Subcutaneous abdominal adipose tissue (tissue), 5 donors: ENCODE results near the gene SCMH1.

Experiments
- H3K27ac ChIP-seq: one replicate; pipeline ENCODE4 v1.7.0; 2013; ENCODE audit warnings: low read depth, mild to moderate bottlenecking, inconsistent platforms, low read length, moderate library complexity
- H3K27me3 ChIP-seq, 5 donors: one replicate each; pipeline ENCODE4 v1.7.0; 2013; ENCODE audit warnings: low read length in 5 of 5, inconsistent platforms in 1 of 5; ENCODE audit not compliant: control insufficient read depth in 5 of 5, insufficient read depth in 4 of 5
- H3K36me3 ChIP-seq, 5 donors: one replicate each; pipeline ENCODE4 v1.7.0; 2013; ENCODE audit warnings: low read length in 5 of 5; ENCODE audit not compliant: control insufficient read depth in 5 of 5, insufficient read depth in 5 of 5
- H3K4me1 ChIP-seq, 5 donors: one replicate each; pipeline ENCODE4 v1.7.0; 2013; ENCODE audit warnings: low read length in 5 of 5, mild to moderate bottlenecking in 3 of 5, moderate library complexity in 1 of 5; ENCODE audit not compliant: control insufficient read depth in 5 of 5, insufficient read depth in 5 of 5
- H3K4me3 ChIP-seq, 5 donors: one replicate each; pipeline ENCODE4 v1.7.0; 2013; ENCODE audit warnings: low read length in 5 of 5, low read depth in 1 of 5
- H3K9ac ChIP-seq, 5 donors: one replicate each; pipeline ENCODE4 v1.7.0; 2013; ENCODE audit warnings: low read length in 5 of 5, mild to moderate bottlenecking in 4 of 5, moderate library complexity in 3 of 5
- H3K9me3 ChIP-seq, 5 donors: one replicate each; pipeline ENCODE4 v1.7.0; 2013; ENCODE audit warnings: low read length in 5 of 5; ENCODE audit not compliant: control insufficient read depth in 5 of 5
- donor health status: healthy.
- donor health status: healthy.
- donor health status: healthy.
- donor health status: healthy.
- donor health status: healthy.

SCMH1 gene

DNA sequence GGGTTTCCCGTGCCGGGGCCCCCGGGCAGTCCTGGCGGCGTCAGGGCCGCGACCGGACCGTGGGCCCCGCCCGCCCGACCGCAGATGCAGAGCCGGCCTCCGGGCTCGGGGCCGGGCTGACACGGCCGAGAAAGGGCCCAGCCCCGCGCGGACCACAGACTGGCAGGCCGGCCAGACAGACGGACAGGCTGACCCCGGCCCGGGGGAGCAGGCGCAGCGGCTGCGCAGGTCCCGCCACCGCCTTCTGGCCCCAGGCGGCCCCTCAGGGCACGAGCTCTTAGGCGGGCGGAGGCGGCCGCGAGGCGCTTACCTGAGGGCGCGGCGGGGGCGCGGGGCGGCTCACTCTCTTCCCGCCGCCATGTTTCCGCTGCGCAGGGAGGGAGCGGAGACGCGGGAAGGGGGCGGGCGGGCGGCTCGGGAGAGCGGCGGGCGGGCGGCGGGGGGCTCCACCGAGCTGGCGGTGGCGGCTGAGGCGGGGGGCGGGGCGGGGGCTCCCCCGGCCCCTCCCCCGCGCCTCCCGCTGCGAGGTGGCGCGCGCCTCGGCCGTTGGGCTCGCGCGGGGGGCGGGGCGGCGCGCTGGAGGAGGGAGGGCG is at the start of gene SCMH1:
Gene SCMH1, minus strand, starts transcription at position 558 of the 593 bp plus-strand sequence. CDS start 56,173 bp downstream, outside the sequence.
- Histone ChIP-seq H3K9ac (peak within 1 kb of the TSS; percentile 17 to 86 (median 82)), H3K27ac (peak within 1 kb of the TSS; percentile 73), H3K27me3 (no peaks in the 10 kb centered on the region), H3K9me3 (no peaks in the 10 kb centered on the region), H3K36me3 (no peaks in the 10 kb centered on the region), H3K4me3 (peak within 1 kb of the TSS; percentile 63 to 78 (median 71)), H3K4me1 (peaks cover 0 to 30% (median 22%) of the 10 kb centered on the region in 5 donors)

DNA sequence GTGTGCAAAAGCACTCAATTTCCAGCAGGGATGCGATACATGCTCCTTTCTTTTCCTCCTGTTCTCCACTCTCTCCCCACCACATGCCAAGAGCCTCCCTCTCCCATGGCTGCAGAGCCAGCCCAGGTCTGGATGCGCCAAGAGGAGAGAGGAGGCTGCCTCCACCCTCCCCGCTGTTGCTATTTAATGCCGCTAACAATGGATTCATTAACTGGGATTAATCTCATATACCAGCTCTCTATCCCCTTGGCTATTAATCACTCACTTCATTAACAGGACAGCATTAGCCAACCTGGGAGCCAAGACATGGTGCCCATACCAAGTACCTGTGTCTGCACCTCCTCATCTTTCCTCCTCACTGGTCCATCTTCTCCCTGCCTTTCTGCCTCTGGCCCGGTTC is 49.1 kb upstream of the SCMH1 start:
- H3K9me3 ChIP-seq: no peaks in the 10 kb centered on the region
- peaks cover 0 to 29% (median 13%) of the 10 kb centered on the region in 5 donors for H3K27me3 ChIP-seq
- H3K36me3 ChIP-seq: no peaks in the 10 kb centered on the region
- no peak overlapping the region for H3K9ac ChIP-seq
- H3K4me3 ChIP-seq: no peak overlapping the region
- no peak overlapping the region for H3K27ac ChIP-seq
- H3K4me1 ChIP-seq: no peaks in the 10 kb centered on the region

DNA sequence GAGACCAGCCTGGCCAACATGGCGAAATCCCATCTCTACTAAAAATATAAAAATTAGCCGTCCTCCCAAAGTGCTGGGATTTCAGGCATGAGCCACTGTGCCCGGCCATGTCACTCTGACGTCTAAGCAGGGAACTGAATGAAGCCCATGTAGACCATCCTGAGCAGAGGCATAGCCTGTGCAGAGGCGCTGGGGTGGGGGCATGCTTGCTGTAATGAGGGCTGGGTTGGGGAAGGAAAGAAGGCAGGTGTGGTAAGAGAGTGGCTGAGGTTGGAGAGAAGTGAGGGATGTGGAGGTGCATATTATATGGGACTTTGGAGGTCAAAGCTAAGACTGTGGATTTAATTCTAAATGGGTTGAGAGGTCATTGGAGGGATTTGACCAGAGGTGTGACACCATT is 47.1 kb upstream of the SCMH1 start:
- Histone ChIP-seq H3K36me3 (no peaks in the 10 kb centered on the region), H3K4me3 (no peak overlapping the region), H3K27me3 (peaks cover 0 to 32% (median 17%) of the 10 kb centered on the region in 5 donors), H3K9ac (no peak overlapping the region), H3K27ac (no peak overlapping the region), H3K9me3 (no peaks in the 10 kb centered on the region), H3K4me1 (peaks cover 0 to 2% (median 0%) of the 10 kb centered on the region in 5 donors)

DNA sequence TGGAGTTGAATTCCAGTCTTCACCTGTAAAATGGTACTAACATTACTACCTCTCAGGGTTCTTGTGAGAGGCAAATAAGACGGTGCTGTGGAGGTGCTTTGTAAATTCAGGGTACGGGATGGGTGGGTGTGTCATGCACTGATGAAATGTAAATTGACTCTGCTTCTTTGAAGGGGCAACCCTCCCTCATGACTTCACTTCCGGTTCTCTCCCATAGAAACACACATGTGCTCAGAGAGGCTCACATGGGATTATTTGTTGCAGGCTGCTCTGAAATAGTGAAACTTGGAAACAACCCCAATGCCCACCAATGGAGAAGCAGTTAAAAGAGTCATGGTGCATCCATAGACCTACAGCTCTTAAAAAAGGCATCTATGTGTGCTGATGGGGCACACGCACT is 44.9 kb upstream of the SCMH1 start:
- H3K27ac ChIP-seq: no peak overlapping the region
- H3K36me3 ChIP-seq: no peaks in the 10 kb centered on the region
- H3K4me1 ChIP-seq: peaks cover 0 to 2% (median 0%) of the 10 kb centered on the region in 5 donors
- no peak overlapping the region for H3K4me3 ChIP-seq
- no peaks in the 10 kb centered on the region for H3K9me3 ChIP-seq
- peaks cover 0 to 42% (median 22%) of the 10 kb centered on the region in 5 donors for H3K27me3 ChIP-seq
- H3K9ac ChIP-seq: no peak overlapping the region

DNA sequence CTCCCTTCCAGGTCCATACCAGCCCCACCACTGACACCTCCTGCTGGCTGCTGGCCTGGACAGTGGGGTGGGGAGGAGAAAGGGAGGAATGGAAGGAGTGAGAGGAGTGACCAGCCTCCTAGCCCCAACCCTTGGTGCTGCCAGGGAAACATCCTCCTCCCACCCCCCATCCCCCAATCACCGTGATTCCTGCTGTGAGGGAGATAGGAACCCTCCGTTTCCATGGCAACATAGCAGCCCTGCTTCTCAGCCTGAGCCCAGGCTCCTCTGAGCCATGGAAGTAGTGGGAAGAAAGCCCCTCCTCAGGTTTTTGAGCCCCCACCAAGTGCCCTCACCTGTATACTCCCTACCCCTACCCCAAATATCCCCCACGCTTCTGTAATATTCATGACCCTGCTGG is 44.4 kb upstream of the SCMH1 start:
- H3K4me1 ChIP-seq: peaks cover 0 to 2% (median 0%) of the 10 kb centered on the region in 5 donors
- peaks cover 0 to 42% (median 22%) of the 10 kb centered on the region in 5 donors for H3K27me3 ChIP-seq
- no peak overlapping the region for H3K4me3 ChIP-seq
- no peak overlapping the region for H3K27ac ChIP-seq
- no peaks in the 10 kb centered on the region for H3K9me3 ChIP-seq
- H3K9ac ChIP-seq: no peak overlapping the region
- H3K36me3 ChIP-seq: no peaks in the 10 kb centered on the region

DNA sequence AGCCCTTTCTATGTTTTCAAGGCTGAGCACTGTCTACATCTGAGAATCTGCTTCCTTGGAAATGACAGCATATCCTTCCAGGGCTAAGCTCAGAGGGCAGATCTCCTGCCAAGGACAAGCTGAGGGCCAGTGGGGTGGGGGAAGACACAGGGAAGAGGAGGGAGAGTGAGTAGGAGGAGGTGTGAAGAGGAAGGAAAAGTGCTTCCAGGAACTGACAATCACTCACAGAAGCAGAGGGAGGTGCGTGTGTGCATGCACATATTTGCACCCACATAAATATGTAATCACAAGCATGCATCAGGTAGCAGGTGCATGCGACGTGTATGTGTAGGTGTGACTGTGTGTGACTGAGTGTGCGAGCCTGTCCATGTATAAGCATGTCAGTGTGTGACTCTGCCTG is 43.7 kb upstream of the SCMH1 start:
- peaks cover 0 to 42% (median 17%) of the 10 kb centered on the region in 5 donors for H3K27me3 ChIP-seq
- no peaks in the 10 kb centered on the region for H3K36me3 ChIP-seq
- H3K9ac ChIP-seq: no peak overlapping the region
- peaks cover 0 to 2% (median 0%) of the 10 kb centered on the region in 5 donors for H3K4me1 ChIP-seq
- no peaks in the 10 kb centered on the region for H3K9me3 ChIP-seq
- H3K27ac ChIP-seq: no peak overlapping the region
- H3K4me3 ChIP-seq: no peak overlapping the region

DNA sequence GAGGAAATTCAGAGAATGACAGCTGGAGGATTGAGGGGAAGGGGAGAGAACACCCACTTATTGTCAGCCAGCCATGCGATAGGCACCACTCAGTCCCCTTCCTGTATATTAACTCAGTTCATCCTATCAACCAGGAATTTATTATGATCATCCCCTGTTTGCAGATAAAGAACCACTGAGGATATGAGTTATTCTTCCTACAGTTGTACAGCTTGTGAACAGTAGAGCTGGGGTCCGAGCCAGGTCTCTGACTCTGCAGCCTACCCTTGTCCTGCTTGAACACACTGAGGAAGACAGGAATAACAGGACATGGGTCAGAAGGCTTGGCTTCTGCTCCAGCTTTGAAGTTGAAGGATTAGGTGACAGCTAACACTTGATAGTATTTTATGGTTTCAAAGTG is 42.0 kb upstream of the SCMH1 start:
- Histone ChIP-seq H3K9ac (no peak overlapping the region), H3K27ac (no peak overlapping the region), H3K4me1 (peaks cover 0 to 2% (median 0%) of the 10 kb centered on the region in 5 donors), H3K36me3 (no peaks in the 10 kb centered on the region), H3K9me3 (no peaks in the 10 kb centered on the region), H3K4me3 (no peak overlapping the region), H3K27me3 (peaks cover 0 to 37% (median 17%) of the 10 kb centered on the region in 5 donors)

DNA sequence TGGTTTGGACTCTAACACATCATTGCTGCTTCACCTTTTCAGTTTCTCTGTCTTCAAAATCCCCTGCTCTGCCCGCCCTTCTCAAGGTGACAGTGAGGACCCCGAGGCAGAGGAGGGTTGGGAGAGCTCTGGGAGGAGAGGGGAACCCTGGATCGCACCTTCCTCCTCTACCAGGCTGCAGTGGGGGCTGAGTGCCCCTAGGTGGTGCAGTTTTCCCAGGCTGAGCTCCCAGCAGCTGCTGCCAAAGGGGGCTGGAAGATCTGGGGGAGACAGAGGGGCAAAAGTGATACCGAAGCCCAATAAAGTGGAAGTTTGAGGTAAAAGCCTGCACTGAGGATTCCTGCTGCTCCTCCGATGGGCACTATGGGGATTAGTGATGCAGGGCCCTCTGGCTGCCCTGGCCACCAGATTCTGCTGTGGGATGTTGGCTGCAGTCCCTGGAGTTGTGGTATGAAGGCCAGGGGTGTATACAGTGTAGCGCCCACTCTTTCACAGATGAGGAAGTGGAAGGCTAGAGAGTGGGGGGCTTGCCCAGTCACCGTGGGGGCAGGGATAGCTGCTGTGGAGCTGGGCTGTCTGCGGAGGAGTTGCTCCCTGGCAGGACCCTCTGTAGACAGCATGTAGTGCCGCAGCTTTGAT is 40.7 kb upstream of the SCMH1 start:
- Histone ChIP-seq H3K4me3 (no peak overlapping the region), H3K27ac (no peak overlapping the region), H3K9ac (no peak overlapping the region), H3K4me1 (peaks cover 0 to 5% (median 2%) of the 10 kb centered on the region in 5 donors), H3K9me3 (no peaks in the 10 kb centered on the region), H3K27me3 (peaks cover 0 to 37% (median 18%) of the 10 kb centered on the region in 5 donors), H3K36me3 (no peaks in the 10 kb centered on the region)

DNA sequence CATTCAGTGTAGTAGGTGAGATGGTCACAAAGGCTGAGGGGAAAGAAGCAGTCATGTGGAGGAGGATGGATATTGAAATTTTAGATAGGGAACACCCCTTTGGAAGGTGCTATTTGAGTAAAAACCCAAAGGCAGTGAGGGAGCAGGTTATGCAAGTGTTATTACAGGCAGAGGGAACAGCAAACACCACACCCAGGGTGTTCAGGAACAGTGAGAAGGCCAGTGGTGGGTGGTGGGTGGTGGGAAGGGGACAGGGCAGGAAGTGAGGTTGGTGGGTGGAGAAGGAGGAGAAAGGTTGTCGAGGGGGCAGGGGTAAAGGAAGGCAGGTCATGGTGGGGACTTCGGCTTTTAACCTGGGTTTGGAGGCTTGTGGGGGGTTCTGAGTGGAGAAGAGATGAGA is 39.2 kb upstream of the SCMH1 start:
- Histone ChIP-seq H3K4me3 (no peak overlapping the region), H3K27ac (no peak overlapping the region), H3K9me3 (no peaks in the 10 kb centered on the region), H3K27me3 (peaks cover 0 to 28% (median 13%) of the 10 kb centered on the region in 5 donors), H3K9ac (no peak overlapping the region), H3K4me1 (peaks cover 0 to 10% (median 2%) of the 10 kb centered on the region in 5 donors), H3K36me3 (no peaks in the 10 kb centered on the region)

DNA sequence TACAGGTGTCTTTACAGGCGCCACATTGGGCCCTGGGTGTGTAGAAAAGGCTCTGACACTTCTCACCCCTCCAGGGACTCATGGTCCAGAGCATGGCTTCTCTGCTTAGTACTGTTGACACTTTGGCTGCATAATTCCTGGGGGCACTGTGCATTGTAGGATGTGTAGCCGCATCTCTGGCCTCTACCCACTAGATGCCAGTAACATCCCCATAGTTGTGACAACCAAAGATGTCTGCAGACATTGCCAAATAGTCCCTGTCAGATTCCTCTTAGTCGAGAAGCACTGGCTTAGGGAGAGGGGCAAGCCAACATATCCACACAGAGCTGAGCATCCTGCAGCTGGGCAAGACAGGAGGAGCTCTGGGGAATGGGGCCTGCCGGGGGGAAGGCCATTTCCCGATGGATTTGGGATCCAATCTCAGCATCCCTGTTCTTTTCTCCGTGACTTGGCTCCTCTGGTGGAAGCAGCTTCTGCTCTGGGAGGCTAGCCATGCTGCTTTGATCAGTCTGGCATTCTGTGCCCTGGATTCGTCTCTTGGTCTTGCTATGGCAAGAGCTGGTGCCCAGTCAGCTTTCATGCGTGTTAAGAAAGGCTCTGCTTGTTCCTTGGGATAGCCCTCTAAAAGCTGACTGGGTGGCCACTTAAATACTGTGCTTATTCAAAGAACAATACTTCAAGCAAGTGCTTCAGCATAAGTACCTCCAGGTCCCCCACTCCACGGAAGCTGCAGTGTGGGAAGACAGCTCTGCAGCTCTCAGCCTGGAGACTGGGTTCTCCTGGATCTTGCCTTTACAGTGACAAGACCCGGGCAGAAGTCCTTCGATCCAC is 38.3 kb upstream of the SCMH1 start:
- H3K27ac ChIP-seq: no peak overlapping the region
- H3K9ac ChIP-seq: no peak overlapping the region
- H3K4me3 ChIP-seq: no peak overlapping the region
- H3K9me3 ChIP-seq: no peaks in the 10 kb centered on the region
- H3K36me3 ChIP-seq: no peaks in the 10 kb centered on the region
- H3K27me3 ChIP-seq: peaks cover 0 to 23% (median 10%) of the 10 kb centered on the region in 5 donors
- peaks cover 0 to 14% (median 4%) of the 10 kb centered on the region in 5 donors for H3K4me1 ChIP-seq
